ENCODE measurements around the gene SERPINH1.

SERPINH1 gene

GRCh38 chr11:75560644-75561043, 1.4 kb upstream of the SERPINH1 start:
- TF ChIP-seq CTCF (IDR thresholded peaks at IDR 0.05; ENCODE audit: borderline replicate concordance, control extremely low read depth, extremely low read depth, insufficient read depth, missing control alignments): no peak
- in situ Hi-C loops (cut with MboI; ENCODE audit: low sequenced_read_pairs, unreplicated experiment): no loop called here
- no peak for DNase-seq (ENCODE audit: low spot score)

GRCh38 chr11:75561426-75562047, 516 bp upstream of the SERPINH1 start:
- no peak for DNase-seq (ENCODE audit: low spot score)
- TF ChIP-seq CTCF (IDR thresholded peaks at IDR 0.05; ENCODE audit: borderline replicate concordance, control extremely low read depth, extremely low read depth, insufficient read depth, missing control alignments): no peak
- in situ Hi-C loops (cut with MboI; ENCODE audit: low sequenced_read_pairs, unreplicated experiment): no loop called here

GRCh38 chr11:75562836-75563484, 907 bp downstream of the SERPINH1 start:
- in situ Hi-C loops (cut with MboI; ENCODE audit: low sequenced_read_pairs, unreplicated experiment): no loop called here
- no peak for TF ChIP-seq CTCF (IDR thresholded peaks at IDR 0.05; ENCODE audit: borderline replicate concordance, control extremely low read depth, extremely low read depth, insufficient read depth, missing control alignments)
- no peak for DNase-seq (ENCODE audit: low spot score)

GRCh38 chr11:75563501-75563977, 1.5 kb downstream of the SERPINH1 start:
- no peak for TF ChIP-seq CTCF (IDR thresholded peaks at IDR 0.05; ENCODE audit: borderline replicate concordance, control extremely low read depth, extremely low read depth, insufficient read depth, missing control alignments)
- DNase-seq (ENCODE audit: low spot score): no peak
- in situ Hi-C loops (cut with MboI; ENCODE audit: low sequenced_read_pairs, unreplicated experiment): no loop called here

- no peak for DNase-seq (ENCODE audit: low spot score)
- no peak for TF ChIP-seq CTCF (IDR thresholded peaks at IDR 0.05; ENCODE audit: borderline replicate concordance, control extremely low read depth, extremely low read depth, insufficient read depth, missing control alignments)
- in situ Hi-C loops (cut with MboI; ENCODE audit: low sequenced_read_pairs, unreplicated experiment): no loop called here
Observed at GRCh38 chr11:75563978-75564552, 2.0 kb downstream of the SERPINH1 start.

- TF ChIP-seq CTCF (IDR thresholded peaks at IDR 0.05; ENCODE audit: borderline replicate concordance, control extremely low read depth, extremely low read depth, insufficient read depth, missing control alignments): no peak
- no peak for DNase-seq (ENCODE audit: low spot score)
- in situ Hi-C loops (cut with MboI; ENCODE audit: low sequenced_read_pairs, unreplicated experiment): no loop called here
Observed at GRCh38 chr11:75565221-75565814, 3.3 kb downstream of the SERPINH1 start.
